Measurements from ENCODE around the gene DAAM2.

DAAM2 gene

GRCh38 chr6:39891976-39892375, 99.8 kb downstream of the DAAM2 start:
- no peak for DNase-seq

- DNase-seq: no peak
Observed at GRCh38 chr6:39892490-39893129, 100.4 kb downstream of the DAAM2 start.

- DNase-seq: no peak
Observed at GRCh38 chr6:39893286-39893685, 101.1 kb downstream of the DAAM2 start.

GRCh38 chr6:39896701-39897100, 104.5 kb downstream of the DAAM2 start:
- no peak for DNase-seq

- DNase-seq: no peak
Observed at GRCh38 chr6:39897698-39898097, 105.5 kb downstream of the DAAM2 start.

- DNase-seq: no peak
Observed at GRCh38 chr6:39898625-39899024, 106.4 kb downstream of the DAAM2 start.

GRCh38 chr6:39899554-39900295, 107.5 kb downstream of the DAAM2 start:
- DNase-seq: no peak

- DNase-seq: no peak
Observed at GRCh38 chr6:39901116-39901655, 109.0 kb downstream of the DAAM2 start.

GRCh38 chr6:39901670-39902069, 109.5 kb downstream of the DAAM2 start:
- DNase-seq: no peak

GRCh38 chr6:39902136-39902535, 110.0 kb downstream of the DAAM2 start:
- no peak for DNase-seq

- DNase-seq: no peak
Observed at GRCh38 chr6:39902786-39903465, 110.8 kb downstream of the DAAM2 start.

- no peak for DNase-seq
Observed at GRCh38 chr6:39903656-39904055, 111.5 kb downstream of the DAAM2 start.

- no peak for DNase-seq
Observed at GRCh38 chr6:39904946-39905639, 112.9 kb downstream of the DAAM2 start.

GRCh38 chr6:39905640-39905975, 113.4 kb downstream of the DAAM2 start:
- DNase-seq: no peak

GRCh38 chr6:39906318-39906761, 114.2 kb downstream of the DAAM2 start:
- DNase-seq: no peak

- no peak for DNase-seq
Observed at GRCh38 chr6:39907871-39908575, 115.8 kb downstream of the DAAM2 start.

- DNase-seq: no peak
Observed at GRCh38 chr6:39908838-39909583, 116.8 kb downstream of the DAAM2 start.

- no peak for DNase-seq
Observed at GRCh38 chr6:39909701-39910100, 117.5 kb downstream of the DAAM2 start.

- no peak for DNase-seq
Observed at GRCh38 chr6:39910164-39910563, 118.0 kb downstream of the DAAM2 start.

GRCh38 chr6:39910744-39911143, 118.6 kb downstream of the DAAM2 start:
- no peak for DNase-seq

GRCh38 chr6:39911513-39912125, 119.4 kb downstream of the DAAM2 start:
- DNase-seq: no peak

Data from SIG-M5 (cell line).